Loucy (cell line): ENCODE measurements around the gene C3orf38.

Source experiments
- H2AFZ ChIP-seq: fragments of 200-600 bp; sonication (generic); 2 replicates; pipeline ENCODE4 v1.6.0; 2016; ENCODE audit warnings: antibody characterized with exemption, mild to moderate bottlenecking, low read length, moderate library complexity
- H3F3A ChIP-seq: fragments of 200-600 bp; 2 replicates; pipeline ENCODE4 v1.6.0; 2016; ENCODE audit warnings: antibody characterized with exemption, low read depth, mild to moderate bottlenecking
- H3K27me3 ChIP-seq: fragments of 200-600 bp; sonication (generic); 2 replicates; pipeline ENCODE4 v1.6.1; 2014; ENCODE audit warnings: low read length, mild to moderate bottlenecking; ENCODE audit not compliant: insufficient read depth, poor library complexity, severe bottlenecking
- H3K36me3 ChIP-seq: fragments of 200-600 bp; sonication (generic); 2 replicates; pipeline ENCODE4 v1.6.1; 2016; ENCODE audit warnings: low read length; ENCODE audit not compliant: insufficient read depth
- H3K4me1 ChIP-seq: fragments of 200-600 bp; sonication (generic); 2 replicates; pipeline ENCODE4 v1.5.1; 2014; ENCODE audit warnings: low read length, mild to moderate bottlenecking; ENCODE audit not compliant: insufficient read depth, poor library complexity, severe bottlenecking
- H3K4me2 ChIP-seq: fragments of 200-600 bp; sonication (generic); 2 replicates; pipeline ENCODE4 v1.6.0; 2014; ENCODE audit warnings: antibody characterized with exemption, low read length, low read depth, mild to moderate bottlenecking; ENCODE audit not compliant: poor library complexity, severe bottlenecking
- H3K4me3 ChIP-seq: fragments of 200-600 bp; sonication (generic); 2 replicates; pipeline ENCODE4 v1.5.1; 2014; ENCODE audit warnings: low read length, mild to moderate bottlenecking, mixed read lengths; ENCODE audit not compliant: poor library complexity, severe bottlenecking
- H3K79me2 ChIP-seq: fragments of 200-600 bp; sonication (generic); 2 replicates; pipeline ENCODE4 v1.6.1; 2014; ENCODE audit warnings: low read length; ENCODE audit not compliant: insufficient read depth
- H3K9ac ChIP-seq: fragments of 200-600 bp; sonication (generic); 2 replicates; pipeline ENCODE4 v1.6.0; 2014; ENCODE audit warnings: mild to moderate bottlenecking, low read depth, low read length, moderate library complexity; ENCODE audit not compliant: poor library complexity, severe bottlenecking
- H3K9me2 ChIP-seq: fragments of 200-600 bp; sonication (generic); replicated peaks from 2 replicates; pipeline ENCODE4 v1.6.1; 2016; ENCODE audit warnings: low read depth, low read length, mixed read lengths
- H3K9me3 ChIP-seq: fragments of 200-600 bp; sonication (generic); 2 replicates; pipeline ENCODE4 v1.6.1; 2014; ENCODE audit warnings: mild to moderate bottlenecking, antibody characterized with exemption, low read length, low read depth; ENCODE audit not compliant: insufficient read depth
- H4K20me1 ChIP-seq: fragments of 200-600 bp; sonication (generic); 2 replicates; pipeline ENCODE4 v1.6.0; 2014; ENCODE audit warnings: antibody characterized with exemption, low read length, mild to moderate bottlenecking; ENCODE audit not compliant: insufficient read depth, poor library complexity, severe bottlenecking
- EZH2phosphoT487 ChIP-seq: fragments of 200-600 bp; IDR thresholded peaks from 2 replicates; pipeline ENCODE4 v1.6.1; 2018; ENCODE audit warnings: antibody characterized with exemption, mild to moderate bottlenecking, moderate library complexity, borderline replicate concordance
- TF ChIP-seq, protein P1 (sequence below): fragments of 200-600 bp; sonication (generic); conservative IDR thresholded peaks from 2 replicates; pipeline ENCODE4 v1.5.1; 2014; ENCODE audit warnings: mild to moderate bottlenecking, antibody characterized with exemption, low read length

Gene C3orf38

DNA sequence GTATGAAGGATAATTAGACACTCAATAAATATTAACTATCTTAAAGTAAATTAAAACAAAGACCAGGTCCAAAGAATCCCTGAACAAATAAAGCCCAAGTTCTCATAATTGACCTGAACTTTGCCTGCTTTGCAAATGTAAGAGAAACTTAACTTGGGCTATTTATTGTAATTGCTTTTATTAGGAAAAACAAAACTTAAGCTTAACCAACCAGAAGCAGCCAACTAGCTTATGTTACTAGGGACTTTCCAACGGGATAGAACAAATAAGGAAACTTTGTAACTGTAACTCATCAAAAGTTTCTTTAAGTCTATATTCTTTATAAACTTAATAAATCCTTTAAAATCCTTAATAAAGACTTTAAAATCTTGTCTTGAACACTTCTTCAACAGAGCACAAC is 48.4 kb downstream of the C3orf38 start:
- H3K4me3 ChIP-seq, result no peak overlapping the region
- TF ChIP-seq EZH2phosphoT487, result no peak
- TF ChIP-seq, protein P1, sequence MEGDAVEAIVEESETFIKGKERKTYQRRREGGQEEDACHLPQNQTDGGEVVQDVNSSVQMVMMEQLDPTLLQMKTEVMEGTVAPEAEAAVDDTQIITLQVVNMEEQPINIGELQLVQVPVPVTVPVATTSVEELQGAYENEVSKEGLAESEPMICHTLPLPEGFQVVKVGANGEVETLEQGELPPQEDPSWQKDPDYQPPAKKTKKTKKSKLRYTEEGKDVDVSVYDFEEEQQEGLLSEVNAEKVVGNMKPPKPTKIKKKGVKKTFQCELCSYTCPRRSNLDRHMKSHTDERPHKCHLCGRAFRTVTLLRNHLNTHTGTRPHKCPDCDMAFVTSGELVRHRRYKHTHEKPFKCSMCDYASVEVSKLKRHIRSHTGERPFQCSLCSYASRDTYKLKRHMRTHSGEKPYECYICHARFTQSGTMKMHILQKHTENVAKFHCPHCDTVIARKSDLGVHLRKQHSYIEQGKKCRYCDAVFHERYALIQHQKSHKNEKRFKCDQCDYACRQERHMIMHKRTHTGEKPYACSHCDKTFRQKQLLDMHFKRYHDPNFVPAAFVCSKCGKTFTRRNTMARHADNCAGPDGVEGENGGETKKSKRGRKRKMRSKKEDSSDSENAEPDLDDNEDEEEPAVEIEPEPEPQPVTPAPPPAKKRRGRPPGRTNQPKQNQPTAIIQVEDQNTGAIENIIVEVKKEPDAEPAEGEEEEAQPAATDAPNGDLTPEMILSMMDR, result no peak
- H3K27me3 ChIP-seq, result no peaks in the 10 kb centered on the region
- H2AFZ ChIP-seq, result no peak overlapping the region
- no peaks in the 10 kb centered on the region for H3F3A ChIP-seq
- no peaks in the 10 kb centered on the region for H3K4me1 ChIP-seq
- H4K20me1 ChIP-seq, result no peaks in the 10 kb centered on the region
- no peak overlapping the region for H3K9ac ChIP-seq
- no peaks in the 10 kb centered on the region for H3K9me2 ChIP-seq
- H3K79me2 ChIP-seq, result no peaks in the 10 kb centered on the region
- no peaks in the 10 kb centered on the region for H3K9me3 ChIP-seq
- H3K4me2 ChIP-seq, result no peak overlapping the region
- H3K36me3 ChIP-seq, result no peaks in the 10 kb centered on the region

DNA sequence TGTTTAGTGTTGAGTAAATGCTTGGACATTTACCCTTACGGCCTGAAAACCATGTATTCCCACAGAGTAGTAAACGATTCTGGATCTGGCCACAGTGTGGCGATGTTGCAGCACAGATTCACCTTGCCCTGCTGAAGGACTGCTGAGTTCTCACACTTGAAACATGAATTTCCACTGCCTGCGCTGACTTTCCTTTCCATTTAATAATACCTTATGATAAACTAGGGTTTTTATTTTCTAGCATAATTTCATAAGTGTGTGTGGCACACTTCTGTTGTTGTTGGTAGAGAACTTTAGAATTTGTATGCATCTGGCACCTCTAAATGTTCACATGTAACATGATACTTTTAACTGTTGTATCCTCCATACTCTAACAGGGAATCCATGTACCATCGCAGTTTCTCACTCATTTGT is 53.9 kb downstream of the C3orf38 start:
- Histone ChIP-seq H4K20me1 (no peaks in the 10 kb centered on the region), H2AFZ (peak overlapping the region; percentile 45; the same call in 1 of the 2 replicates), H3F3A (no peaks in the 10 kb centered on the region), H3K27me3 (no peaks in the 10 kb centered on the region), H3K79me2 (no peaks in the 10 kb centered on the region), H3K36me3 (no peaks in the 10 kb centered on the region), H3K4me2 (no peak overlapping the region), H3K9me2 (no peaks in the 10 kb centered on the region), H3K4me3 (no peak overlapping the region), H3K9ac (no peak overlapping the region), H3K9me3 (no peaks in the 10 kb centered on the region), H3K4me1 (no peaks in the 10 kb centered on the region)
- no peak for TF ChIP-seq EZH2phosphoT487
- TF ChIP-seq, protein P1, result peak; percentile 93
